ENCODE data around the gene TAF1A.
A peak's percentile ranks its signal among the peaks of the same experiment; 100 is the strongest.
"Not testable (repeated sequence)": the region's sequence is repeated elsewhere in the genome, so short reads cannot be mapped to it uniquely, and the experiment has no call there.

The TAF1A gene

GRCh38 chr1:222589462-222590302, at the start of gene TAF1A:
TSS of gene TAF1A (minus strand) at chr1:222589933.
- peak; percentile 84 for DNase-seq

DNA sequence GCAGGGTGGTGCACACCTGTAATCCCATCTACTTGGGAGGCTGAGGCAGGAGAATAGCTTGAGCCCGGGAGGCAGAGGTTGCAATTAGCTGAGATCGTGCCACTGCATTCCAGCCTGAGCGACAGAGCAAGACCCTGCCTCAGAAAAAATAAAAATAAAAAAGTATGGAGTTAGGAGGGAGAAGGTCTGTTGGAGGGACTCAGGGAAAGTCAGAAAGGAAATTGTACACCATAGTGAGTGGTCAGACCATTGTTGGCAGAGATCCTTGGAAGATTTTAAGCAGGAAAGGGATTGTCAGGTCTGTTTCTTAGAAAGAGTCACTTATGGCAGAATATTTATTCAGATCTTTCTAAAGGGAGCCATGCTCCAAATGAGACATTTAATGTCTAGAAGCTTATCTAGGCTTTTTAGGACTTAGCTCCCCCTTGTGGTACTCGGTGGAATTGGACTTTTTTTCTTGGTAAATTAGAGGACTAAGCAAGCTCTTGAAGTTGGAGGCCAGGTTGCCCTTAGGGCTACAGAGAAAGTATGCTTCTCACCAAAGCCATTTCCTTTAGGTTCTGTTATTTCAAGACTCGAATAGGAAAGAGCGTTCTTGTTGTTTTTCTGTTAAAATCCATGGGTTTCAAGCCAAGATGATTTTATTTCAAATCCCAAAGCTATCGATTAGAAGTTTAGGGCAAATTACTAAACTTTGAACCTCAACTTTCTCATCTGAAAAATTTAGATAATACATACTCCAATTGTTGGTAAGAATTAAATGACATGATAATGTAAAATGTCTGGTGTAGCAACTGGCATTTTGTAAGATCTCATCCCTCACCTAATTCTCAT, 44.7 kb upstream of the TAF1A start:
- peak; percentile 68 for DNase-seq

DNA sequence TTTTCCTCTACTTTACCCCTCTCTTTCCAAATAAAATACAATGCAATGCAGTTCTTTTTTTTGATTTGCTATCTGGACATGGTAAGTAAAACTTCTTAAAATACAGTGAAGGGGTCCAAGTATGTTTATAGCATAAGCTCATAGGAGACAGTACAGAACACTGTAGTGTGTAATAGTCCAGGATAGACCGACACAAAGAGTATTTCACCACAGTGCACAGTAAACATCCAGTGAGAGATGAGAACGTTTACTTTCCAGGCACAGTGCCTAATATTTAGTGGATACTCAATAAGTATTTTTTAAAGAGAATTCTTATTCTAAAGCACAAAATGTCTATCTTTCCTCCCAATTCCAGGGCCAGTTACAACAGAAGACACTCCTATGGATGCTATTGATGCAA, 43.0 kb upstream of the TAF1A start:
- no peak for DNase-seq

DNA sequence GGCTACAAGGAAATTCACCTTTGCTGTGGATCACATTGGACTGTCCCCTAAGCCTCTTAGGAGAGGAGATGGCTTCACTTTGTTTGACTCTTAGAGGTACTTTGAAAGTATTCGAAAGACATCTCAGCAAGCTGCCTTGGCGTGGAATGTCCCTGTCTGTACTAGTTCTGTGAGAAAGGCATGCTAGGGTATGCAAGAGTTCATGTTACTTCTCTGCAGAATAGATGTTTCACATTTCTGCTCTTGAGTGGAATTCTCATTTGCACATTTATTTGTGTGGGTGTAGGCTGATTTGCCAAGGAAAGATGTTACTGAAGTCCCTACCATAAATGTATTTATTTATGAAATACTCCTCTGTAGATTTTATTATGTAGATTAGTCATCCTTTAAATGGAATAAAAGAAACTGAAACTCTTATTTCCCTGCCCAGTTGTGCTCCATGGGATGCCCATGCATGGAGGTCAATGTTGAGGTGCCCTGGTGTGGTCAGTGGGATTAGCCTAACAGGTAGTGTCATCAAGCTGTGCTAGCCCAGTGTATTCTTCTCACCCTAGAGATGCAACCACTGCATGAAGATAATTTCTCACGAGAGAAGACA, 42.0 kb upstream of the TAF1A start:
- DNase-seq: no peak

- no peak for DNase-seq
These were observed 40.3 kb upstream of the TAF1A start for GRCh38 chr1:222629921-222630535.

DNA sequence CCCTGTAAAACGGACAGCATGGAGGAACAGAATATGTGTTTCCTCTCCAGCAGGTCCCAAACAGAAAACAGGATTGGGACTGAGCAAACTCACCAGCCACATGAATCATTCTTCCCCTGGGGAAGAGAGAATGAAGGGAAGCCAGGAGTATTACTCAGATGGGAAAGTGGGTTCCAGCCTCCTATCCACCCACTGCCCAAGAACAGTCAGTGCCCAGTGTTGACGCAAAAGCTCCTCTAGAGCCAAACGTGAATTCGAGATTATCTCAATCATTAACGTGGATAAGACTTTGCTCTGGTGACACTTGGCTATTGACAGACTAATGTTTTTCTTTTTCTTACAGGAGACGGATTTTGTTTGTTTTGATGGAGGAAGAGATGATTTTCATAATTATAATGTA, 37.5 kb upstream of the TAF1A start:
- DNase-seq: no peak

GRCh38 chr1:222624214-222624613, 34.5 kb upstream of the TAF1A start:
- no peak for DNase-seq

GRCh38 chr1:222623458-222623857, 33.7 kb upstream of the TAF1A start:
- no peak for DNase-seq

GRCh38 chr1:222622765-222623164, 33.0 kb upstream of the TAF1A start:
- DNase-seq: no peak

DNA sequence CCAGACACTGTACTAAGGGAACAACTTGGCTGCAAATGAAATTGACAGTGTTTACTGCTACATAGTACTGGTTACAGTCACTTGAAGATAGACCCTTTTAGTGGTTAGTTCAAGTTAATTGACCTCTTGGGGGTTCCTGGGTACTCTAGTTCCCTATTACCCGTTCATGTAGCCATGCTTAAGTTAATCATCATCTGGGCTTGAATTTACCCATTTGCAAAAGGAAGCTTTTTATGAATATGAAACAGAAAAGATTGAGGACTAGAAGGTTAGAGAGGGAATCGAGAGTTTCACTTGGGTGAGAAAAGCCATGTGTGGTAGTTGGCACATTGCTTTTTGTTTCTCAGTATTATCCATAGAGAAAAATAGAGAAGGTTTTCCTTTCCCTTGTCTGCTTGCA, 30.8 kb upstream of the TAF1A start:
- peak; percentile 13 for DNase-seq

DNA sequence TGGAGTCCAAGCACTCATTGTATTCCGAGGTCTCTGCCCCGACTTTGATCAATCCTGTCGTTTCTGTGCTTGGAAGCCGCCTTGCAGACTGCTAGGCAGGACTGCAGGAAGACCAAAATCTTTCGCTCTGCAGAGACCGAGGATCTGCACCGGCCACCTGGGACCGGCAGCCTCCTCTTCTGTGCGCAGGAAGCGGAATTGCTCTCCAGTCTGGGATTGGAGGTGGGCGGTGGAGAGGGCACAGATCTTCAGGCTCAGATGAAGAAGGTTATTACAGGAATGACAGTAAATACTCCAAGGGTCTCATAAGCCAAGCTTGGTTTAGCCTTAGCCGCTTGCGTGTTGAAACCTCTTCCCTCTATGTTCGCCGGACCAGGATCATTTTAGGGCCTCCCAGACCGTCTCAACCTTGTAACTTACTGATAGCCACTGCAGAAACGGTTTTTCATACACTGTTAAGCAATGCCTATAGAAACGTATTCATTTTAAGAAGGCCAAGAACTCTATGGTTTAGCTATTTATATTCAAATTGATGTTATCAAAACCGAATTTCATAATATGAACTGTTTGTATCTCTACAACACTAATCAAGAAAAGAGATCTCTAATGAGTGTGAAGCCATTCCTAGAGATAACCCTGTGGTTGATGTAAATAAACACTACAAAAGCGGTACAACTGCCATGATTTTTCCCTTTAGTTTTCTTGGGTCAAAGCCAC, 29.3 kb upstream of the TAF1A start:
- peak; percentile 11 for DNase-seq

DNA sequence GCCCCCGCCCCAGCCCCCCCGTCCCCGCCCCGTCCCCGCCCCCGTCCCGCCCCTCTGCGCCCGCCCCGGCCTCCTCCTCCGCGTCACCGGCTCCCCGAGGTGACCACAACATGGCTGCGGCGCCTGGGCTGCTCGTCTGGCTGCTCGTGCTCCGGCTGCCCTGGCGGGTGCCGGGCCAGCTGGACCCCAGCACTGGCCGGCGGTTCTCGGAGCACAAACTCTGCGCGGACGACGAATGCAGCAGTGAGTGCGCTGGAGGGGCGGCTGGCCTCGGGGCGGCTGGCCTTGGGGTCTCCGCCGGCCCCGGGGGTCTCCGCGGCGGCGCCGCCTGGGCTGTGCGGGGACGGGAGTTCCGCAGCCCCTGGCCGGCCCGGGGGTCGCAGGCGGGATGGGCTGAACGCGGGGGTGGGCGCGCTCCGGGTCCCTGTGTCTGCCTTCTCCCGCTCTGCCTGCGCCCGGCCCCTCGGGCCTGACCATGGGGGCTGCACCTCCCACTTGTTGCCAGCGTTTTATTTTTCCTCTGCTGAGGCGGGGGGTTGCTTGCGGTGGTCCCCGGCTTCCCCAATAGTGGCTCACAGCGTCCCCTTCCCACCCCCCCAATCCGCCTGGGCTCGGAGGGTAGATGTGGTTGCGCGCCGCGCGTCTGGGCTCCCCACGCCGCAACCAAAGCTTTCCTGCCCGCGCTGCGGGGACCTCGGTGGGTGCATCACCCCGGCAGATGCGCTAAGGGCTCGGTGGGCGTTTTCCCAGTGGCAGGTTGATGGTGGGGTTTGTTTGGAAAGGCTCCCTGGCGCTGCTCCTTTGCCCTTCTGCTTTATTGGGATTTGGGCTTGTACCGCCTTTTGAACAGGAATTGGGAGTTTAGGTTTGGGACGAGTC, 28.5 kb upstream of the TAF1A start, which contains the start of gene MIA3:
Gene MIA3 (plus strand): TSS at position 97 of the 879 bp plus-strand sequence. CDS start 14 bp downstream, at position 111.
- peak; percentile 58 for DNase-seq

GRCh38 chr1:222617367-222617951, 27.7 kb upstream of the TAF1A start:
- DNase-seq: peak; percentile 98

GRCh38 chr1:222616525-222616924, 26.8 kb upstream of the TAF1A start:
- DNase-seq: no peak

- no peak for DNase-seq
These were observed 23.9 kb upstream of the TAF1A start for GRCh38 chr1:222613627-222614026.

GRCh38 chr1:222610728-222611127, 21.0 kb upstream of the TAF1A start:
- no peak for DNase-seq

- DNase-seq: not testable (repeated sequence)
These were observed 19.4 kb upstream of the TAF1A start for GRCh38 chr1:222609111-222609510.

- no peak for DNase-seq
These were observed 17.0 kb upstream of the TAF1A start for GRCh38 chr1:222606757-222607156.

DNA sequence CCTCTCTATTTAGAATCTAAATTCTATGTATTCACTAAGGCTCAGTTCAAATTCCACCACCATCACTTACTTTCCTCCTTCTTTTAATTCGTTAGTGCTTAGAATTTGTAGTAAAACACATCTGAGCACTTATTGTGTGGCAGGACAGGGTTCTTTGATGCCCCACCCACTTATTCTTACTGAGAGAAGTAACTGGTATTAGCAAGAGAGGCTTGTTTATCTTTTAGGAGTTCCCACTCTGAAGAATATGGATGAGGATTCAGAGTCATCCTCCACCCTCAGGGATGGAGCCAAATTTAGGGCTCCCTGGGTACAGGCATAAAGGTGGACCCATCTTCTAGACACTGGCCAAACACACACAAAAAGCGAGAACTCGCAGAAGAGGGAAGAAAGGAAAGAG, 11.5 kb upstream of the TAF1A start:
- no peak for DNase-seq

- DNase-seq: no peak
These were observed 10.5 kb upstream of the TAF1A start for GRCh38 chr1:222600281-222600680.

GRCh38 chr1:222596696-222597095, 7.0 kb upstream of the TAF1A start:
- no peak for DNase-seq

Data from DMS79 (cell line).